Bronchial epithelial cell (primary cell): Measurements from ENCODE around the gene NTM. TPM values are rescaled to one million over a fixed set of nuclear protein-coding genes. Genes with fewer than 3 reads are reported as not detected.

Experiments
- DNase-seq: peaks from one replicate; pipeline ENCODE4 v3.0.0-alpha.2; 2010; ENCODE audit warnings: low read depth
- FAIRE-seq: peaks from 2 replicates; lab custom pipeline; 2011; peaks lifted over from hg19 to GRCh38; lab: Jason Lieb, UNC
- H3K27me3 ChIP-seq: 2 replicates; pipeline ENCODE4 v1.5.1; 2011; ENCODE audit warnings: low read length; ENCODE audit not compliant: control insufficient read depth, insufficient read depth
- H3K36me3 ChIP-seq: 2 replicates; pipeline ENCODE4 v1.5.1; 2011; ENCODE audit warnings: low read length; ENCODE audit not compliant: control insufficient read depth, insufficient read depth
- H3K4me3 ChIP-seq: 2 replicates; pipeline ENCODE4 v1.5.1; 2011; ENCODE audit warnings: mild to moderate bottlenecking, low read depth, low read length, control low read depth
- CTCF ChIP-seq: IDR thresholded peaks from 2 replicates; pipeline ENCODE4 v1.5.1; 2011; ENCODE audit warnings: mild to moderate bottlenecking, moderate library complexity, low read length, control low read depth, inconsistent platforms; ENCODE audit not compliant: insufficient read depth, severe bottlenecking
- total RNA-seq: library from RNA; depleted of rRNA; stranded (reverse); fragments of >200 nt; gene quantifications from 2 replicates; pipeline ENCODE4 v1.2.1, GENCODE V29; 2014

NTM gene
- total RNA-seq, 1 donor from 2014 or later = 4.2 TPM

GRCh38 chr11:132286106-132286505 is 915.7 kb downstream of the NTM start:
- Histone ChIP-seq H3K27me3 (no peaks in the 10 kb centered on the region), H3K36me3 (no peaks in the 10 kb centered on the region), H3K4me3 (no peak overlapping the region)
- DNase-seq (no peak), FAIRE-seq (no peak)
- TF ChIP-seq CTCF = no peak

- no peaks in the 10 kb centered on the region for H3K27me3 ChIP-seq
- no peak overlapping the region for H3K4me3 ChIP-seq
- DNase-seq = no peak
- H3K36me3 ChIP-seq = no peaks in the 10 kb centered on the region
- FAIRE-seq = no peak
- no peak for TF ChIP-seq CTCF
Observed at GRCh38 chr11:132288036-132288435, 917.6 kb downstream of the NTM start.

GRCh38 chr11:132289590-132290256 is 919.3 kb downstream of the NTM start:
- H3K36me3 ChIP-seq = no peaks in the 10 kb centered on the region
- TF ChIP-seq CTCF = no peak
- H3K27me3 ChIP-seq = no peaks in the 10 kb centered on the region
- no peak for DNase-seq
- H3K4me3 ChIP-seq = no peak overlapping the region
- FAIRE-seq = no peak

GRCh38 chr11:132293586-132293985 is 923.2 kb downstream of the NTM start:
- no peak for FAIRE-seq
- DNase-seq = no peak
- no peak overlapping the region for H3K4me3 ChIP-seq
- H3K27me3 ChIP-seq = no peaks in the 10 kb centered on the region
- TF ChIP-seq CTCF = no peak
- H3K36me3 ChIP-seq = no peaks in the 10 kb centered on the region

- no peaks in the 10 kb centered on the region for H3K36me3 ChIP-seq
- FAIRE-seq (no peak), DNase-seq (no peak)
- H3K4me3 ChIP-seq = no peak overlapping the region
- no peak for TF ChIP-seq CTCF
- no peaks in the 10 kb centered on the region for H3K27me3 ChIP-seq
Observed at GRCh38 chr11:132296946-132297610, 926.7 kb downstream of the NTM start.
